K562 (cell line): ENCODE measurements around the gene FAM120AOS. TPM values are rescaled to one million over a fixed set of nuclear protein-coding genes. Genes with fewer than 3 reads are reported as not detected.

Experiments
- ATAC-seq: fragments of 200-7000 bp; cut with Tn5 transposase; 3 replicates; pipeline ENCODE4 v1.9.1; 2020; ENCODE audit warnings: moderate library complexity
- BruUV-seq: library from RNA; stranded (reverse); fragments of 400-500 nt; replicated peaks from 2 replicates; lab custom pipeline; 2021; lab: Mats Ljungman, UMichigan
- CTCF ChIA-PET: fragments of 300-600 bp; formaldehyde crosslinking; extraction: SDS; loops from one replicate; lab custom pipeline; 2021; ENCODE audit warnings: low intra/inter-chr PET ratio; lab: Yijun Ruan, JAX
- POLR2A ChIA-PET: fragments of 300-600, 350-650 bp; sonication (Branson Sonifier 250); formaldehyde crosslinking; extraction: SDS; loops from one replicate; lab custom pipeline; 2021; ENCODE audit warnings: antibody characterized with exemption, inconsistent platforms; lab: Yijun Ruan, JAX
- DNase-seq, 4 experiments: peaks; one replicate each; pipeline versions ENCODE4 v3.0.0 to v3.0.0-alpha.2; 2011 to 2018; ENCODE audit warnings: low spot score in 3 of 4, mixed read lengths in 3 of 4; ENCODE audit errors: extremely low read depth in 1 of 4
- FAIRE-seq: peaks from 2 replicates; lab custom pipeline; 2011; peaks lifted over from hg19 to GRCh38; lab: Jason Lieb, UNC
- H2AFZ ChIP-seq: 2 replicates; pipeline ENCODE4 v1.6.0; 2011; ENCODE audit warnings: low read depth, low read length, control low read depth, inconsistent platforms
- H3K27ac ChIP-seq: fragments of 200-600 bp; 3 replicates; pipeline ENCODE4 v1.8.0; 2011; ENCODE audit warnings: low read depth, mild to moderate bottlenecking, control low read depth, inconsistent platforms, low read length, moderate library complexity, mixed read lengths; ENCODE audit errors: extremely low read depth
- H3K27me3 ChIP-seq, 2 experiments: fragments of 300-600 bp in 1 of 2; 2 replicates in 1 of 2; 3 replicates in 1 of 2; pipeline versions ENCODE4 v1.6.0 to v1.8.0; 2011; ENCODE audit warnings: inconsistent platforms in 2 of 2, low read length in 2 of 2, mild to moderate bottlenecking in 1 of 2, mixed read lengths in 1 of 2, moderate library complexity in 1 of 2; ENCODE audit not compliant: control insufficient read depth in 2 of 2, insufficient read depth in 2 of 2
- H3K36me3 ChIP-seq: fragments of 300-600 bp; 3 replicates; pipeline ENCODE4 v1.8.0; 2011; ENCODE audit warnings: mild to moderate bottlenecking, low read length, inconsistent platforms; ENCODE audit not compliant: control insufficient read depth, insufficient read depth
- H3K4me1 ChIP-seq, 2 experiments: fragments of 200-600 bp in 1 of 2; replicated peaks in 1 of 2; 2 replicates in 1 of 2; 3 replicates in 1 of 2; pipeline versions ENCODE4 v1.5.1 to v1.8.0; 2011; ENCODE audit warnings: inconsistent platforms in 2 of 2, low read length in 2 of 2, mild to moderate bottlenecking in 1 of 2, mixed read lengths in 1 of 2, moderate library complexity in 1 of 2; ENCODE audit not compliant: control insufficient read depth in 2 of 2, insufficient read depth in 2 of 2
- H3K4me2 ChIP-seq: 2 replicates; pipeline ENCODE4 v1.6.1; 2011; ENCODE audit warnings: low read length, control low read depth, inconsistent platforms, mixed read lengths; ENCODE audit not compliant: insufficient read depth
- H3K4me3 ChIP-seq: fragments of 200-600 bp; sonication (generic), shearing (Covaris generic); 2 replicates; pipeline ENCODE4 v1.5.1; 2016; ENCODE audit warnings: control low read depth, inconsistent platforms
- H3K79me2 ChIP-seq: fragments of 200-600 bp; 3 replicates; pipeline ENCODE4 v1.8.0; 2011; ENCODE audit warnings: low read length, inconsistent platforms; ENCODE audit not compliant: control insufficient read depth, insufficient read depth
- H3K9ac ChIP-seq, 2 experiments: 2 replicates each; pipeline versions ENCODE4 v1.6.0 to v1.6.1; 2011; ENCODE audit warnings: low read depth in 2 of 2, low read length in 2 of 2, control low read depth in 1 of 2, inconsistent platforms in 1 of 2, mild to moderate bottlenecking in 1 of 2, mixed read lengths in 1 of 2; ENCODE audit not compliant: insufficient read depth in 1 of 2
- H3K9me1 ChIP-seq: one replicate; pipeline ENCODE4 v1.6.0; 2011; ENCODE audit warnings: inconsistent platforms, mild to moderate bottlenecking, low read length, moderate library complexity; ENCODE audit not compliant: control insufficient read depth, insufficient read depth
- H3K9me3 ChIP-seq: replicated peaks from 2 replicates; pipeline ENCODE4 v1.5.1; 2011; ENCODE audit warnings: low read depth, low read length, inconsistent platforms; ENCODE audit not compliant: control insufficient read depth, insufficient read depth
- H4K20me1 ChIP-seq: replicated peaks from 2 replicates; pipeline ENCODE4 v1.6.1; 2011; ENCODE audit warnings: low read length, inconsistent platforms, mixed read lengths; ENCODE audit not compliant: control insufficient read depth, insufficient read depth
- ATF4 ChIP-seq: fragments of 450-650 bp; formaldehyde crosslinking; IDR thresholded peaks from 2 replicates; pipeline ENCODE4 v1.4.0; 2022; ENCODE audit warnings: mild to moderate bottlenecking, moderate library complexity
- FUS ChIP-seq: fragments of 200-400 bp; formaldehyde crosslinking; optimal IDR thresholded peaks from 2 replicates; pipeline ENCODE3; 2017; ENCODE audit warnings: low read depth, low read length
- KLF13 ChIP-seq: fragments of 450-650 bp; IDR thresholded peaks from 2 replicates; pipeline ENCODE4 v1.6.1; 2016; ENCODE audit warnings: missing genetic modification characterization, low read depth, mild to moderate bottlenecking, missing compliant biosample characterization, moderate library complexity, borderline replicate concordance
- RBM14 ChIP-seq: fragments of 200-400 bp; formaldehyde crosslinking; IDR thresholded peaks from 2 replicates; pipeline ENCODE4 v1.6.1; 2018; ENCODE audit warnings: low read depth, mild to moderate bottlenecking, low read length, moderate library complexity, borderline replicate concordance; ENCODE audit not compliant: insufficient read depth
- SMC3 ChIP-seq: conservative IDR thresholded peaks from 2 replicates; pipeline ENCODE4 v1.6.1; 2011; ENCODE audit warnings: low read depth, low read length, improper control_type of control experiment; ENCODE audit not compliant: insufficient read depth
- STAT6 ChIP-seq: sonication (generic); formaldehyde crosslinking; IDR thresholded peaks from 2 replicates; pipeline ENCODE4 v1.8.1; 2023; ENCODE audit warnings: mild to moderate bottlenecking, missing genetic modification reagents
- ZBTB8A ChIP-seq: fragments of 450-650 bp; IDR thresholded peaks from 2 replicates; pipeline ENCODE4 v1.6.1; 2018; ENCODE audit warnings: mild to moderate bottlenecking, moderate library complexity; ENCODE audit not compliant: partially characterized antibody
- WGBS: fragments of 100-300 bp; shearing (Covaris generic); methylation state at CpG from one replicate; pipeline ENCODE4 v1.1.6; 2016; ENCODE audit warnings: low coverage, mixed read lengths; ENCODE audit not compliant: insufficient coverage; ENCODE audit errors: missing lambda C conversion rate; 5-methylcytosine and 5-hydroxymethylcytosine counted together
- in situ Hi-C: fragments of 300-500 bp; cut with MboI; formaldehyde crosslinking; loops from 4 replicates; pipeline ENCODE4 v1.15.0; 2018; ENCODE audit warnings: inconsistent platforms, mixed read lengths
- intact Hi-C: fragments of 100-400 bp; cut with micrococcal nuclease; formaldehyde crosslinking; loops from 2 replicates; pipeline ENCODE4 v1.14.2; 2022
- polyA plus RNA-seq, 8 experiments: library from polyadenylated mRNA; depleted of rRNA in 4 of 8; stranded (reverse) in 5 of 8; unstranded in 3 of 8; fragments of >200 nt; fragmentation: Nextera tagmentation in 2 of 8; fragmentation: Illumina TruSeq in 1 of 8; extraction: Ambion mirVana in 2 of 8; extraction: Trizol in 1 of 8; gene quantifications; 2 replicates each; pipeline versions ENCODE4 v1.2.1 to v1.2.3, GENCODE V29; 2011 to 2014; ENCODE audit warnings: inconsistent platforms in 1 of 8, missing spikeins in 1 of 8
- total RNA-seq, 7 experiments: library from RNA; depleted of rRNA in 6 of 7; stranded (reverse); fragments of >200 nt in 6 of 7; fragmentation: Illumina TruSeq in 2 of 7; extraction: Trizol in 2 of 7; gene quantifications; 2 replicates each; pipeline versions ENCODE4 v1.2.1 to v1.2.3, GENCODE V29; 2011 to 2021; ENCODE audit warnings: low replicate concordance in 1 of 7

The FAM120AOS gene
- total and polyA plus RNA-seq, 9 of the 15 experiments (the other 6 are each of a cell fraction or from before 2014, with no cell fraction given): 18.8 to 53.4 (median 41.4) TPM

- TF ChIP-seq ZBTB8A (no peak), RBM14 (no peak), FUS (no peak), SMC3 (no peak)
These were observed 26.9 kb upstream of the FAM120AOS start (continued) for GRCh38 chr9:93480262-93480661.

GRCh38 chr9:93479726-93480125 lies 26.3 kb upstream of the FAM120AOS start:
- Histone ChIP-seq H3K36me3 (peaks cover 72% of the 10 kb centered on the region), H3K4me2 (no peak overlapping the region)
- FAIRE-seq: no peak

More at GRCh38 chr9:93479726-93480125, 26.3 kb upstream of the FAM120AOS start:
- intact Hi-C loops (no loop called here), in situ Hi-C loops (no loop called here)
- ATAC-seq: no peak
- Histone ChIP-seq H3K9me3 (no peaks in the 10 kb centered on the region), H3K4me1 (no peaks in the 10 kb centered on the region; a peak in 1 of 5 replicates), H4K20me1 (no peaks in the 10 kb centered on the region), H3K27ac (no peak overlapping the region), H3K27me3 (no peaks in the 10 kb centered on the region), H3K9me1 (no peaks in the 10 kb centered on the region), H3K9ac (no peak overlapping the region), H2AFZ (no peak overlapping the region), H3K79me2 (peaks cover 81% of the 10 kb centered on the region), H3K4me3 (no peak overlapping the region)
- BruUV-seq: no TSS peak
- POLR2A ChIA-PET: interaction anchor here (1.0 to 1.1 kb wide), 2 partner anchors 10 to 15 kb away, joined by 3 read pairs; no protein-coding TSS in a partner anchor
- WGBS: 89% methylated on average over 4 of the region's 4 CpGs
- no peak for TF ChIP-seq KLF13 (tag)
- no peak for TF ChIP-seq STAT6 (CRISPR knock-in tag)
- no peak for TF ChIP-seq ATF4
- CTCF ChIA-PET: no interaction called here
- no peak for DNase-seq
